HUES6 (cell line): Measurements from ENCODE around the gene ATP6V0E2.

Experiments
- H3K27ac ChIP-seq: 2 replicates; pipeline ENCODE4 v1.7.0; 2013; ENCODE audit warnings: low read depth, mild to moderate bottlenecking, low read length, inconsistent platforms
- H3K27me3 ChIP-seq: 2 replicates; pipeline ENCODE4 v1.6.1; 2013; ENCODE audit warnings: low read length; ENCODE audit not compliant: control insufficient read depth, insufficient read depth
- H3K36me3 ChIP-seq: 2 replicates; pipeline ENCODE4 v1.6.1; 2013; ENCODE audit warnings: low read length; ENCODE audit not compliant: control insufficient read depth, insufficient read depth
- H3K4me1 ChIP-seq: 2 replicates; pipeline ENCODE4 v1.6.1; 2013; ENCODE audit warnings: low read length; ENCODE audit not compliant: control insufficient read depth, insufficient read depth
- H3K4me3 ChIP-seq: 2 replicates; pipeline ENCODE4 v1.5.1; 2013; ENCODE audit warnings: low read depth, low read length
- H3K9ac ChIP-seq: one replicate; pipeline ENCODE4 v1.6.1; 2013; ENCODE audit warnings: mild to moderate bottlenecking, low read length
- H3K9me3 ChIP-seq: 2 replicates; pipeline ENCODE4 v1.6.1; 2013; ENCODE audit warnings: low read depth, low read length; ENCODE audit not compliant: control insufficient read depth, insufficient read depth

ATP6V0E2 gene

GRCh38 chr7:149864751-149865150 is 9.0 kb upstream of the ATP6V0E2 start:
- no peaks in the 10 kb centered on the region for H3K27me3 ChIP-seq
- no peak overlapping the region for H3K4me3 ChIP-seq
- H3K27ac ChIP-seq: no peak overlapping the region
- H3K9ac ChIP-seq: no peak overlapping the region
- H3K4me1 ChIP-seq: no peaks in the 10 kb centered on the region
- no peaks in the 10 kb centered on the region for H3K9me3 ChIP-seq
- no peaks in the 10 kb centered on the region for H3K36me3 ChIP-seq

DNA sequence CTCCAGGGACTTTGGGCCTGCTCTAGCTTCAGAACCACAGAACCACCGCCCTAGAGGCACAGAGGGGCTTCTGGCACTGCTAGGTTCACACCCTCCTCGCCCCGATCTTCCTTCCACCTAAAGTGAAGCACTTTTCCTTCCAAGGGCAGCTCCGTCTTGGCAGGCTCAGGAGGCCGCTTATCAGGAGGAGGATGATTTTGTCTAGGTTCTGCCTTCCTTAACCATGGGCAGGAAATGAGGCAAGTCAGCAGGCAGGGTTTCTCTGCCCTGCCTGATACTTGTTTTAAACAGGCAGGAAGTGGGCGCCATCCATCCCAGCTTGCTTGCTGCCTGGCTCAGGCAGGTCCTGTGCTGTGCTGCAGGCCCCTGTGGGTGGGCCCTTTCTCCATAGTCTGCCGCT is 8.3 kb upstream of the ATP6V0E2 start:
- no peak overlapping the region for H3K9ac ChIP-seq
- H3K27me3 ChIP-seq: no peaks in the 10 kb centered on the region
- H3K4me3 ChIP-seq: no peak overlapping the region
- no peaks in the 10 kb centered on the region for H3K9me3 ChIP-seq
- H3K4me1 ChIP-seq: no peaks in the 10 kb centered on the region
- no peak overlapping the region for H3K27ac ChIP-seq
- no peaks in the 10 kb centered on the region for H3K36me3 ChIP-seq

DNA sequence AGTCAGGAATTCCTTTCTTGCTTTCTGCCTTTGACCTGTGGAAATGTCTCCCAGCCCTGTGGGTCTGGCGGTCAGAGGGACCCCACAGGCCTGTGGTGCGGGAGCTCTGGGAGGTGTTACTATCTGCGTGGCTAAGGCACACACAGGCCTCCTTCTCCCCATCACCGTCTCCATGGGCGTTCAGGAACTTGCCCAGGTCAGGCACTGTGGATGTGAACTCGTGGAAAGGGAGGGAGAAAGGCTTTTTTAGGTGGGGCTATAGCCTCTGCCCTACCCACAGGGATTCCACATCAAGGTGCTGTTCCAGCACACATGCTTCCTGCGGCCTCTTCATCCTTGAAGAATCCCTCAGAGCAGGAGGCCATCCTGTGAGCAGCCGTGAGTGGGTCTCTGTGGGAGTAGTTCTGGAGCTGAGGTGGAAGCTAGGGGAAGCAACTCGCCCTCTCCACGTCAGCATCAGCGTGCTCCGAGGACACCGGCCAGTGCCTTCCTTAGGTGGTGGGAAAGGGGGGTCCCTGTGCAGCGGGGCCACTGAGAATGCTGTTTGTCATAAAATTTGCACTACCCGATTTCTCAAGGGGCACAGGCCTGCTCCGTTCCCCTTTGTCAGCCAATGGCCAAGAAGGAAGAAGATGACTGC is 7.5 kb upstream of the ATP6V0E2 start:
- no peak overlapping the region for H3K4me3 ChIP-seq
- no peak overlapping the region for H3K27ac ChIP-seq
- H3K27me3 ChIP-seq: no peaks in the 10 kb centered on the region
- no peaks in the 10 kb centered on the region for H3K4me1 ChIP-seq
- H3K36me3 ChIP-seq: no peaks in the 10 kb centered on the region
- no peaks in the 10 kb centered on the region for H3K9me3 ChIP-seq
- H3K9ac ChIP-seq: no peak overlapping the region

- no peak overlapping the region for H3K9ac ChIP-seq
- H3K4me1 ChIP-seq: no peaks in the 10 kb centered on the region
- no peaks in the 10 kb centered on the region for H3K36me3 ChIP-seq
- no peak overlapping the region for H3K4me3 ChIP-seq
- H3K27ac ChIP-seq: no peak overlapping the region
- H3K9me3 ChIP-seq: no peaks in the 10 kb centered on the region
- H3K27me3 ChIP-seq: no peaks in the 10 kb centered on the region
Measured at GRCh38 chr7:149866779-149867447, 6.9 kb upstream of the ATP6V0E2 start.

DNA sequence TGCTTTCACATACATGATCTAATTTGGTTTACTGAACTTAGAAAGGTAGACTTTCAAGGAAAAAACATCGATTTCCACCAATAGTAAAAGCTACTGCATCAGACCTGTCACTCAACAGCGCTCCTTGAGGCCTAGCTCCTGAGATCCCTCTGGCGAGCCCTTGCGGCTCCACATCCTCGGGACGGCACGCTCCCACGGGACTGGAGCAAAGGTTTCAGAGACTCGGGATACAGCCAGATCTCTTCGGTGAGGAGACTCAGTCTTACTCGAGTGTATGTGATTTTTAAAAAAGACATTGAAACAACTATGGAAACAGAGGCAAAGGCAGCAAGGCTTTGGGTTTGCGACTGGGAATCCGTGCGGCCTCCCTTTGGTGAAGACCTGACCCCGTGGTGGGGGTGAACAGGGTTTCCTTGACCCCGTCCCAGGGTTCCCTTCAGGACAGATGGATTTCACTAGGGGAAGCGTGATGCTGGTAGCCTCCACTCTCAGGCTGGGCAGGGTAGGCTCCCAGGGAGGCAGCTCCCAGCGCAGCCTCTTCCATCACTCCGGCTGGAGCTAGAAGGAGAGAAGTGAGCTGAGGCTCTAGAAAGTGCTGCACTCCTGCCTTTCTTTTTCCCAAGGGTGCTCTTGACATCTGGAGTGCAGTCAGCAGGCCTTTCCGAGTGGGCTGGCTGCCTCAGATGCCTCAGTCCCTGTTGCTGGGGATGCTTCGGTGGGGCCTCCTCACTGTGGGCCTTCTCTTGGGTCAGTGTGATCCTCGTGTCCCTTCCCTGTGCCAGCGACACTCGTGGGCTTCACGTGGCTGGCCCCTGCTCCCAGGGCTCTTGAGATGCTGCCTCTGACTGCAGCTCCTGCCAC is 5.8 kb upstream of the ATP6V0E2 start:
- no peak overlapping the region for H3K4me3 ChIP-seq
- H3K9me3 ChIP-seq: no peaks in the 10 kb centered on the region
- no peaks in the 10 kb centered on the region for H3K36me3 ChIP-seq
- peaks cover 6% of the 10 kb centered on the region for H3K4me1 ChIP-seq
- peaks cover 9% of the 10 kb centered on the region for H3K27me3 ChIP-seq
- H3K9ac ChIP-seq: no peak overlapping the region
- no peak overlapping the region for H3K27ac ChIP-seq

- no peaks in the 10 kb centered on the region for H3K9me3 ChIP-seq
- H3K27me3 ChIP-seq: peaks cover 10% of the 10 kb centered on the region
- peaks cover 7% of the 10 kb centered on the region for H3K4me1 ChIP-seq
- no peak overlapping the region for H3K9ac ChIP-seq
- no peak overlapping the region for H3K27ac ChIP-seq
- H3K36me3 ChIP-seq: no peaks in the 10 kb centered on the region
- no peak overlapping the region for H3K4me3 ChIP-seq
Measured at GRCh38 chr7:149868623-149869290, 5.0 kb upstream of the ATP6V0E2 start.

- Histone ChIP-seq H3K9me3 (no peaks in the 10 kb centered on the region), H3K27ac (no peak overlapping the region), H3K36me3 (no peaks in the 10 kb centered on the region), H3K27me3 (peaks cover 15% of the 10 kb centered on the region), H3K4me1 (peaks cover 10% of the 10 kb centered on the region), H3K4me3 (no peak overlapping the region), H3K9ac (no peak overlapping the region)
Measured at GRCh38 chr7:149869291-149869650, 4.5 kb upstream of the ATP6V0E2 start.

GRCh38 chr7:149869867-149870266 is 3.9 kb upstream of the ATP6V0E2 start:
- Histone ChIP-seq H3K9me3 (no peaks in the 10 kb centered on the region), H3K27me3 (peaks cover 21% of the 10 kb centered on the region), H3K27ac (no peak overlapping the region), H3K9ac (no peak overlapping the region), H3K4me1 (peaks cover 14% of the 10 kb centered on the region), H3K4me3 (no peak overlapping the region), H3K36me3 (no peaks in the 10 kb centered on the region)

GRCh38 chr7:149870274-149870673 is 3.5 kb upstream of the ATP6V0E2 start:
- peaks cover 14% of the 10 kb centered on the region for H3K4me1 ChIP-seq
- H3K4me3 ChIP-seq: no peak overlapping the region
- no peaks in the 10 kb centered on the region for H3K36me3 ChIP-seq
- H3K9ac ChIP-seq: no peak overlapping the region
- H3K9me3 ChIP-seq: no peaks in the 10 kb centered on the region
- H3K27me3 ChIP-seq: peaks cover 25% of the 10 kb centered on the region
- H3K27ac ChIP-seq: no peak overlapping the region

GRCh38 chr7:149870701-149871483 is 2.9 kb upstream of the ATP6V0E2 start:
- Histone ChIP-seq H3K9ac (no peak overlapping the region), H3K9me3 (no peaks in the 10 kb centered on the region), H3K4me3 (no peak overlapping the region), H3K36me3 (no peaks in the 10 kb centered on the region), H3K27me3 (peaks cover 31% of the 10 kb centered on the region), H3K4me1 (peaks cover 14% of the 10 kb centered on the region), H3K27ac (no peak overlapping the region)
